Measurements from ENCODE around the gene LRRC10B. TPM values are rescaled to one million over a fixed set of nuclear protein-coding genes. Genes with fewer than 3 reads are reported as not detected.

The LRRC10B gene
- total RNA-seq, 1 experiment from 2014 or later: 0.39 TPM

GRCh38 chr11:61529537-61530225, 21.1 kb downstream of the LRRC10B start:
- no peak for TF ChIP-seq CTCF (conservative IDR thresholded peaks at IDR 0.05)
- Histone ChIP-seq H3K4me2 (ENCODE audit: insufficient read depth, insufficient read length, low read length) (no peak overlapping the region), H2BK20ac (ENCODE audit: low read depth, low read length, poor library complexity, severe bottlenecking) (no peak overlapping the region), H3K4ac (ENCODE audit: low read depth, low read length) (no peak overlapping the region), H4K20me1 (ENCODE audit: control insufficient read depth, insufficient read depth, insufficient read length) (no peaks in the 10 kb centered on the region), H3K27me3 (ENCODE audit: insufficient read depth, low read length) (no peaks in the 10 kb centered on the region), H2BK5ac (ENCODE audit: insufficient read length, low read length) (no peak overlapping the region), H2AFZ (ENCODE audit: low read length) (no peak overlapping the region), H3T11ph (ENCODE audit: low read length) (no peak overlapping the region), H3K27ac (ENCODE audit: insufficient read length, low read depth, low read length) (no peak overlapping the region), H4K91ac (ENCODE audit: insufficient read length, low read depth, low read length) (no peak overlapping the region), H3K23ac (ENCODE audit: insufficient read length, low read depth, low read length) (no peak overlapping the region), H3K9ac (ENCODE audit: extremely low read depth, insufficient read length, low read length) (no peak overlapping the region), H2BK15ac (ENCODE audit: low read depth, low read length) (no peak overlapping the region), H2AK5ac (ENCODE audit: insufficient read length, low read length) (no peak overlapping the region), H3K79me1 (ENCODE audit: insufficient read depth, low read depth, low read length, poor library complexity, severe bottlenecking) (no peaks in the 10 kb centered on the region), H3K4me1 (ENCODE audit: insufficient read depth, low read length) (no peaks in the 10 kb centered on the region; the same call in 1 of the 2 replicates), H3K9me3 (ENCODE audit: control insufficient read depth, low read depth, low read length) (no peaks in the 10 kb centered on the region), H3K79me2 (ENCODE audit: insufficient read depth, low read length) (no peaks in the 10 kb centered on the region), H2BK12ac (ENCODE audit: insufficient read length, low read depth, low read length) (no peak overlapping the region), H4K5ac (ENCODE audit: insufficient read length, low read depth, low read length) (no peak overlapping the region), H3K18ac (ENCODE audit: insufficient read length, low read depth, low read length) (no peak overlapping the region), H4K8ac (replicated peaks; ENCODE audit: insufficient read length, low read depth, low read length) (no peak overlapping the region), H3K14ac (ENCODE audit: insufficient read depth, low read length) (no peak overlapping the region; the same call in 1 of the 2 replicates), H2BK120ac (ENCODE audit: low read depth, low read length, poor library complexity, severe bottlenecking) (no peak overlapping the region), H3K23me2 (ENCODE audit: insufficient read length, low read depth, low read length, poor library complexity, severe bottlenecking) (no peaks in the 10 kb centered on the region), H3K56ac (ENCODE audit: insufficient read length, low read depth, low read length) (no peak overlapping the region)
- no CpG with 5 or more reads among the region's 21 CpGs for WGBS (ENCODE audit: extremely low coverage, insufficient read length, low lambda C conversion rate)
- H3K27ac Mint-ChIP-seq: no peak overlapping the region
- peaks cover 0 to 4% (median 0%) of the 10 kb centered on the region in 3 experiments; a peak in 1 of 7 replicates for H3K36me3 Mint-ChIP-seq (ENCODE audit: insufficient read depth in 1 of 3, low read depth in 3 of 3)
- H3K4me1 Mint-ChIP-seq: peaks cover 7 to 19% of the 10 kb centered on the region in 2 experiments
- peaks cover 8% of the 10 kb centered on the region for H3K27me3 Mint-ChIP-seq (ENCODE audit: low read depth)
- H3K9me3 Mint-ChIP-seq: no peaks in the 10 kb centered on the region
- H3K4me3 Mint-ChIP-seq: no peak overlapping the region
- no peak for DNase-seq
